UCSD-AML1 (cell line): ENCODE results near the gene SNCB.
A peak's percentile ranks its signal among the peaks of the same experiment; 100 is the strongest.

Source experiments
- DNase-seq: peaks from one replicate; lab custom pipeline; 2025; ENCODE audit not compliant: unreplicated experiment; lab: John Stamatoyannopoulos, UW

Gene SNCB

GRCh38 chr5:176577312-176578176 lies 52.8 kb downstream of the SNCB start:
- DNase-seq, result no peak

- DNase-seq, result no peak
These were observed 54.6 kb downstream of the SNCB start for GRCh38 chr5:176575488-176576422.

- no peak for DNase-seq
These were observed 55.3 kb downstream of the SNCB start for GRCh38 chr5:176575066-176575465.

- DNase-seq, result no peak
These were observed 56.1 kb downstream of the SNCB start for GRCh38 chr5:176574297-176574591.

GRCh38 chr5:176573564-176574296 lies 56.6 kb downstream of the SNCB start:
- peak; percentile 69 for DNase-seq
